ENCODE measurements around the gene VASN.

- TF ChIP-seq POLR2A (IDR thresholded peaks at IDR 0.05), result no peak
- no peak for TF ChIP-seq CTCF (IDR thresholded peaks at IDR 0.05)
- TF ChIP-seq EP300 (IDR thresholded peaks at IDR 0.05), result no peak
These were observed 1.8 kb downstream of the VASN start for GRCh38 chr16:4373356-4373908.
